GM12865 (cell line): ENCODE measurements around the gene BANP.
"Not testable (repeated sequence)": the region's sequence is repeated elsewhere in the genome, so short reads cannot be mapped to it uniquely, and the experiment has no call there.

Experiments used
- DNase-seq: peaks from one replicate; pipeline ENCODE4 v3.0.0; 2010; ENCODE audit warnings: low read depth
- H3K4me3 ChIP-seq: 2 replicates; pipeline ENCODE4 v1.5.1; 2011; ENCODE audit warnings: mild to moderate bottlenecking, low read depth, low read length, control low read depth
- TF ChIP-seq, protein P1 (sequence below): IDR thresholded peaks from 2 replicates; pipeline ENCODE4 v1.5.1; 2011; ENCODE audit warnings: low read length, control low read depth, low read depth, inconsistent platforms; ENCODE audit not compliant: insufficient read depth; ENCODE audit errors: missing control alignments

The BANP gene

GRCh38 chr16:88094253-88094575, 143.0 kb downstream of the BANP start:
- DNase-seq, H3K4me3 ChIP-seq: not testable (repeated sequence)

DNA sequence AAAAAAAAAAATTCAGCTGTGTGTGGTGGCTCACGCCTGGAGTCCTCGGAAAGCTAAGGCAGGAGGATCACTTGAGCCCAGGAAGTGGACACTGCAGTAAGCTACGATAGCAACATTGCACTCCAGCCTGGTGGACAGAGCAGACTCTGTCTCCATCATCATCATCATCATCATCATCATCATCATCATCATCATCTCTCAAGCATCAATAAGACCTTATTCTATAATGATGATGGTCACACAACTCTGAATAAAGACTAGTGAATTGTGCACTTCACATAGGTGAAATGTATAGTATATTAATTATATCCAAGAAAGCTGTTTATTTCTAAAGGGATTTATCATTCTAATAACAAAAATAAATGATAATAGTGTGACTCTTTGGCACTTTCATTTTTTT, 143.7 kb downstream of the BANP start:
- not testable (repeated sequence) for DNase-seq, H3K4me3 ChIP-seq

- H3K4me3 ChIP-seq, DNase-seq: not testable (repeated sequence)
Observed at GRCh38 chr16:88096659-88097058, 145.4 kb downstream of the BANP start.

DNA sequence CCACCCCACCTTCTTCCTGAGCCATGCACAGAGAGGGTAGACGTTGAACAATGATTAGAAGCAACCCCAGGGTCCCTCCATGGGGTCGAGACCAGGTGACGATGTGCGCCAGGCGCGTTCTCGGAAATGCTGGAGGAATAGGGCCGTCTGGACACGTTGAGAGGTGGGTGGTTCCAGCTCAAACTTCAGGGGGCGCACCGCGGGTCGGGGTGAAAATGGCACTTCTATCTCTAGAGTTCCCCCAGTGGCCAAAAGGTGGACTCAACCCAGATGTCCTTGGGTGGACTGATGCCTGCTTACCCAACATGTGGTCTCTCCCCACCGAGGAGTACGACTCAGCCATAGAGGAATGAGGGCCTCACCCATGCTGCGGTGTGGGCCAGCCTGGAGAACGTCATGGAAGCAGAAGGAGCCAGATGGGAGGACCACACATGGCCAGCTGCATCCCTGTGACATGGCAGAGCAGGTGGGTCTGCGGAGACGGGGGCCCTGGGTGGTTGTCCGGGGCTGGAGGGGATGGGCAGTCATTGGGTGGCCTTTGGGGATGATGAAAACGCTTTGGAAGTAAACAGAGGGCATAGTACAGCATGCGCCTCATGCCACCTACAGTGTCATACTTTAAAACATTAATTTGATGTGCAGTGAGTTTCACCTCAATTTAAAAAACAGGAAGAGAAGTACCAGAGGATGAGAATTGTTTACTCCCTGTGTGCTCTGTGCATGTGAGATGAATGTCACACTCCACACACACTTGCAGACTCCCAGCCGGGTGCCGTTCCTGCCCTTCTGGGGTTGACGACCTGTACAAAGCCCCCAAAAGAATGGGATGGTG, 147.7 kb downstream of the BANP start:
- DNase-seq, H3K4me3 ChIP-seq: not testable (repeated sequence)

- DNase-seq = no peak
- TF ChIP-seq, protein P1, sequence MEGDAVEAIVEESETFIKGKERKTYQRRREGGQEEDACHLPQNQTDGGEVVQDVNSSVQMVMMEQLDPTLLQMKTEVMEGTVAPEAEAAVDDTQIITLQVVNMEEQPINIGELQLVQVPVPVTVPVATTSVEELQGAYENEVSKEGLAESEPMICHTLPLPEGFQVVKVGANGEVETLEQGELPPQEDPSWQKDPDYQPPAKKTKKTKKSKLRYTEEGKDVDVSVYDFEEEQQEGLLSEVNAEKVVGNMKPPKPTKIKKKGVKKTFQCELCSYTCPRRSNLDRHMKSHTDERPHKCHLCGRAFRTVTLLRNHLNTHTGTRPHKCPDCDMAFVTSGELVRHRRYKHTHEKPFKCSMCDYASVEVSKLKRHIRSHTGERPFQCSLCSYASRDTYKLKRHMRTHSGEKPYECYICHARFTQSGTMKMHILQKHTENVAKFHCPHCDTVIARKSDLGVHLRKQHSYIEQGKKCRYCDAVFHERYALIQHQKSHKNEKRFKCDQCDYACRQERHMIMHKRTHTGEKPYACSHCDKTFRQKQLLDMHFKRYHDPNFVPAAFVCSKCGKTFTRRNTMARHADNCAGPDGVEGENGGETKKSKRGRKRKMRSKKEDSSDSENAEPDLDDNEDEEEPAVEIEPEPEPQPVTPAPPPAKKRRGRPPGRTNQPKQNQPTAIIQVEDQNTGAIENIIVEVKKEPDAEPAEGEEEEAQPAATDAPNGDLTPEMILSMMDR = no peak
- H3K4me3 ChIP-seq = no peak overlapping the region
Observed at GRCh38 chr16:88099563-88099890, 148.3 kb downstream of the BANP start.

DNA sequence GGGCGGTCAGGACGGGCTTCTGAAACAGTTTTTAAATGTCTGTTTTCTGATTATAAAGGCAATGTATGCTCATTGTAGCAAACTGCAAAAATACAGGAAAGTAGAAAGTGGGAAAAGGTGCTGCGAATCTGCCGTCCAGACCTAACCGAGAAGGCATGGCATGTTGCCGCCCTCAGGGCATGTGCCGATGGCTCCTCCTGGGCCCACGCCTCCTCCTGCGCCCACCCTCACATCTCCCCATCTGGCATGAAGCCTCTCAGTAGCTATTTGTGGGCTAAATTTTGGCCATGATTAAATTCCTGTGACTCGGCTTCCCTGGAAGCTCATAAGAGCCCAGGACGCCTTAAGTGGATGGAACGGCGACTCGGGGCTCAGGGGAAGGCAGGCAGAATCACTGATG, 148.7 kb downstream of the BANP start:
- DNase-seq, H3K4me3 ChIP-seq: not testable (repeated sequence)

DNA sequence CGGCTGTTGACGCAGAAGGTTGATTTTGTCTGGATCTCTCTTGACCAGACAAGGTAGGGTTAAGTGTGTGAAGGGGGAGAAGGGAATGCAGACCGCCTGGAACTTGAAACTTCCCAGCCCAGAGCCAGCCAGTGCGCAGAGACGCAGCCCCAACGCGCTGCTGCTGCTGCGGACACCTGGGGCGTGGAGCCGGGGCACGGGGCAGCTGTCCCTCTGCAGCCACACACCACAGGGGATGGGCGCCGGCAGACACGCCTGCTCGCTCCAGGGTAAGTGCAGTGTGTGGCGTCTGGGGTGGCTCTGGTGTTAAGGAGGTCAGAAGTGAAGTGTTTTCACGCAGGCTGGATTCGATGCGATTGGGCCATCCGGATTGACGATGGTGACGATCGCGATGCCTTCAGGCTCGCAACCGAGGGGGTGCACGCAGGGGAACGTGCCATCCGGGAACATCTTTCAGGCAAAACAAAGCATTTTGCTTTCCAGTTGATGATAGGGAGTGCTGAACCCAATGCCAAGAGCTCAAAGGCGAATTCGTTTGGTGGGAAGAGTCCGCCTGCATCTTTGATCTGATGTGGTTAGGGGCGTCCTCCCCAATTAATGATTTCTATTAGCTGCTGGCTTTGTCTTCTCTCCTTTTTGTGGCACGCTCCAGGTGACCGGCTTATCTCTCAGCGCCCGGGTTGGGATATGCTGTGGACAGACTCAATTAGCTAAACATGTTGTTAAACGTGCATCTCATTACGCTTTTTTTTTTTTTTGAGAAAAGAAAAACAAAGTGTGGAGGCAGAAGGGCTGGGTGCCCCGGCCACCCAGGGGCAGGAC, 149.8 kb downstream of the BANP start:
- H3K4me3 ChIP-seq, DNase-seq: not testable (repeated sequence)

GRCh38 chr16:88101623-88102105, 150.4 kb downstream of the BANP start:
- not testable (repeated sequence) for H3K4me3 ChIP-seq, DNase-seq

- TF ChIP-seq, protein P1 = no peak
- H3K4me3 ChIP-seq = no peak overlapping the region
- no peak for DNase-seq
Observed at GRCh38 chr16:88102597-88102996, 151.4 kb downstream of the BANP start.

- H3K4me3 ChIP-seq = no peak overlapping the region
- no peak for DNase-seq
- TF ChIP-seq, protein P1 = no peak
Observed at GRCh38 chr16:88103011-88103410, 151.8 kb downstream of the BANP start.
